Cardiac muscle cell (in vitro differentiated cells and primary cell): ENCODE measurements around the gene PI4K2A. TPM values are rescaled to one million over a fixed set of nuclear protein-coding genes. Genes with fewer than 3 reads are reported as not detected.
A peak's percentile ranks its signal among the peaks of the same experiment; 100 is the strongest.

ENCODE experiments used
- DNase-seq, 2 donors: peaks; one replicate each; pipeline versions ENCODE4 v3.0.0 to v3.0.0-alpha.2; 2010 to 2017; ENCODE audit warnings: low read depth in 1 of 2, low spot score in 1 of 2
- H3K27ac ChIP-seq: fragments of 200-600 bp; sonication (generic); 2 replicates; pipeline ENCODE4 v1.5.1; 2016
- H3K27me3 ChIP-seq: fragments of 200-600 bp; sonication (generic); 2 replicates; pipeline ENCODE4 v1.6.0; 2016; ENCODE audit warnings: control low read depth
- H3K36me3 ChIP-seq: fragments of 200-600 bp; sonication (generic); 2 replicates; pipeline ENCODE4 v1.5.1; 2016; ENCODE audit warnings: control low read depth
- H3K4me1 ChIP-seq: fragments of 200-600 bp; sonication (generic); 2 replicates; pipeline ENCODE4 v1.8.1; 2017; ENCODE audit warnings: low read depth, mild to moderate bottlenecking, mixed run types
- H3K4me3 ChIP-seq: fragments of 200-600 bp; sonication (generic); 2 replicates; pipeline ENCODE4 v1.5.1; 2016; ENCODE audit warnings: mild to moderate bottlenecking
- H3K9me3 ChIP-seq: fragments of 200-600 bp; sonication (generic); 2 replicates; pipeline ENCODE4 v1.5.1; 2017; ENCODE audit warnings: low read depth, mild to moderate bottlenecking, control low read depth
- CTCF ChIP-seq: IDR thresholded peaks from 2 replicates; pipeline ENCODE4 v1.5.1; 2012; ENCODE audit warnings: low read depth, mild to moderate bottlenecking, low read length
- polyA plus RNA-seq: library from polyadenylated mRNA; unstranded; fragments of >200 nt; fragmentation: Nextera tagmentation; extraction: Ambion mirVana; gene quantifications from 2 replicates; pipeline ENCODE4 v1.2.1, GENCODE V29; 2016
- total RNA-seq: library from RNA; depleted of rRNA; stranded (reverse); fragments of >200 nt; gene quantifications from 2 replicates; pipeline ENCODE4 v1.2.3, GENCODE V29; 2016

The PI4K2A gene
- total and polyA plus RNA-seq, 2 experiments from 2014 or later = 19.7 to 20.1 TPM

GRCh38 chr10:97714401-97715258 is 74.2 kb downstream of the PI4K2A start:
- Histone ChIP-seq H3K9me3 (no peaks in the 10 kb centered on the region), H3K4me1 (peaks cover 7% of the 10 kb centered on the region), H3K27ac (peak overlapping the region; percentile 63), H3K4me3 (peak overlapping the region; percentile 37), H3K36me3 (no peaks in the 10 kb centered on the region), H3K27me3 (no peaks in the 10 kb centered on the region)
- peak; percentile 68 to 80 for DNase-seq
- no peak for TF ChIP-seq CTCF

- DNase-seq = no peak
- H3K36me3 ChIP-seq = no peaks in the 10 kb centered on the region
- no peak overlapping the region for H3K27ac ChIP-seq
- H3K9me3 ChIP-seq = no peaks in the 10 kb centered on the region
- H3K4me1 ChIP-seq = peaks cover 3% of the 10 kb centered on the region
- H3K4me3 ChIP-seq = no peak overlapping the region
- H3K27me3 ChIP-seq = no peaks in the 10 kb centered on the region
- TF ChIP-seq CTCF = no peak
Measured at GRCh38 chr10:97715259-97715874, 74.9 kb downstream of the PI4K2A start.

GRCh38 chr10:97717627-97718026 is 77.2 kb downstream of the PI4K2A start:
- DNase-seq = no peak
- no peaks in the 10 kb centered on the region for H3K36me3 ChIP-seq
- peaks cover 3% of the 10 kb centered on the region for H3K4me1 ChIP-seq
- no peaks in the 10 kb centered on the region for H3K27me3 ChIP-seq
- no peak for TF ChIP-seq CTCF
- no peak overlapping the region for H3K27ac ChIP-seq
- no peak overlapping the region for H3K4me3 ChIP-seq
- no peaks in the 10 kb centered on the region for H3K9me3 ChIP-seq

GRCh38 chr10:97718178-97718577 is 77.7 kb downstream of the PI4K2A start:
- no peaks in the 10 kb centered on the region for H3K27me3 ChIP-seq
- DNase-seq = no peak
- no peaks in the 10 kb centered on the region for H3K36me3 ChIP-seq
- no peak for TF ChIP-seq CTCF
- H3K9me3 ChIP-seq = no peaks in the 10 kb centered on the region
- H3K4me3 ChIP-seq = no peak overlapping the region
- no peak overlapping the region for H3K27ac ChIP-seq
- H3K4me1 ChIP-seq = peaks cover 2% of the 10 kb centered on the region

- TF ChIP-seq CTCF = no peak
- Histone ChIP-seq H3K36me3 (no peaks in the 10 kb centered on the region), H3K4me3 (no peak overlapping the region), H3K27ac (no peak overlapping the region), H3K9me3 (no peaks in the 10 kb centered on the region), H3K27me3 (no peaks in the 10 kb centered on the region), H3K4me1 (no peaks in the 10 kb centered on the region)
- peak in 1 of 2 donors; percentile 43 for DNase-seq
Measured at GRCh38 chr10:97718659-97719142, 78.2 kb downstream of the PI4K2A start.
